Stimulated activated CD8-positive, alpha-beta memory T cell treated with anti-CD3 and anti-CD28 coated beads, Interleukin-4, amount 100 ng/mL, for 4 hours (primary cell): ENCODE results near the gene SECISBP2.

Experiments used
- DNase-seq, 2 donors: peaks; one replicate each; pipeline ENCODE4 v3.0.0-alpha.2; 2020; ENCODE audit warnings: low read depth in 2 of 2, low spot score in 1 of 2

Gene SECISBP2

GRCh38 chr9:89400403-89401116 is 82.3 kb downstream of the SECISBP2 start:
- DNase-seq, result no peak

- DNase-seq, result no peak
Observed at GRCh38 chr9:89402695-89403427, 84.6 kb downstream of the SECISBP2 start.

GRCh38 chr9:89404074-89404473 is 85.8 kb downstream of the SECISBP2 start:
- DNase-seq, result no peak

- no peak for DNase-seq
Observed at GRCh38 chr9:89405826-89406225, 87.5 kb downstream of the SECISBP2 start.

GRCh38 chr9:89407070-89407469 is 88.8 kb downstream of the SECISBP2 start:
- DNase-seq, result no peak

GRCh38 chr9:89408628-89409101 is 90.4 kb downstream of the SECISBP2 start:
- peak in 1 of 2 donors; percentile 59 for DNase-seq
